Fibroblast of the aortic adventitia (primary cell): Measurements from ENCODE around the gene NPHP4. TPM values are rescaled to one million over a fixed set of nuclear protein-coding genes. Genes with fewer than 3 reads are reported as not detected.

Experiments
- DNase-seq: peaks from one replicate; pipeline ENCODE4 v3.0.0-alpha.2; 2010; ENCODE audit warnings: low read depth
- H3K4me3 ChIP-seq: 2 replicates; pipeline ENCODE4 v1.5.1; 2011; ENCODE audit warnings: low read depth, mild to moderate bottlenecking, control low read depth, low read length, moderate library complexity
- CTCF ChIP-seq: IDR thresholded peaks from 2 replicates; pipeline ENCODE4 v1.5.1; 2011; ENCODE audit warnings: mild to moderate bottlenecking, low read length, control low read depth, inconsistent platforms; ENCODE audit not compliant: insufficient read depth
- total RNA-seq: library from RNA; depleted of rRNA; stranded (reverse); fragments of >200 nt; gene quantifications from 2 replicates; pipeline ENCODE4 v1.2.3, GENCODE V29; 2012; ENCODE audit warnings: low replicate concordance

NPHP4 gene
- total RNA-seq, 1 donor, result 6.9 TPM

GRCh38 chr1:5950994-5951785 lies 41.0 kb downstream of the NPHP4 start:
- DNase-seq, result no peak
- no peak overlapping the region for H3K4me3 ChIP-seq
- TF ChIP-seq CTCF, result no peak

GRCh38 chr1:5950201-5950895 lies 41.9 kb downstream of the NPHP4 start:
- no peak for DNase-seq
- TF ChIP-seq CTCF, result no peak
- no peak overlapping the region for H3K4me3 ChIP-seq

- no peak for TF ChIP-seq CTCF
- H3K4me3 ChIP-seq, result no peak overlapping the region
- no peak for DNase-seq
Measured at GRCh38 chr1:5949761-5950100, 42.5 kb downstream of the NPHP4 start.

GRCh38 chr1:5949085-5949760 lies 43.0 kb downstream of the NPHP4 start:
- no peak overlapping the region for H3K4me3 ChIP-seq
- TF ChIP-seq CTCF, result no peak
- no peak for DNase-seq

- DNase-seq, result no peak
- TF ChIP-seq CTCF, result no peak
- no peak overlapping the region for H3K4me3 ChIP-seq
Measured at GRCh38 chr1:5948681-5949005, 43.6 kb downstream of the NPHP4 start.

- DNase-seq, result no peak
- no peak overlapping the region for H3K4me3 ChIP-seq
- no peak for TF ChIP-seq CTCF
Measured at GRCh38 chr1:5947978-5948680, 44.1 kb downstream of the NPHP4 start.
